Measurements from ENCODE around the gene SCUBE1. TPM values are rescaled to one million over a fixed set of nuclear protein-coding genes. Genes with fewer than 3 reads are reported as not detected.
"Not testable (repeated sequence)": the region's sequence is repeated elsewhere in the genome, so short reads cannot be mapped to it uniquely, and the experiment has no call there.

The SCUBE1 gene
- total RNA-seq, 2 experiments from 2014 or later, result 0.08 to 0.23 TPM

GRCh38 chr22:43375951-43376455 lies 32.8 kb upstream of the SCUBE1 start:
- Mint-ChIP-seq H3K27me3 (peaks cover 78% of the 10 kb centered on the region), H3K9me3 (peaks cover 8% of the 10 kb centered on the region), H3K4me3 (no peak overlapping the region), H3K36me3 (peaks cover 2% of the 10 kb centered on the region), H3K4me1 (peaks cover 20% of the 10 kb centered on the region), H3K27ac (no peak overlapping the region)
- no peak for DNase-seq

DNA sequence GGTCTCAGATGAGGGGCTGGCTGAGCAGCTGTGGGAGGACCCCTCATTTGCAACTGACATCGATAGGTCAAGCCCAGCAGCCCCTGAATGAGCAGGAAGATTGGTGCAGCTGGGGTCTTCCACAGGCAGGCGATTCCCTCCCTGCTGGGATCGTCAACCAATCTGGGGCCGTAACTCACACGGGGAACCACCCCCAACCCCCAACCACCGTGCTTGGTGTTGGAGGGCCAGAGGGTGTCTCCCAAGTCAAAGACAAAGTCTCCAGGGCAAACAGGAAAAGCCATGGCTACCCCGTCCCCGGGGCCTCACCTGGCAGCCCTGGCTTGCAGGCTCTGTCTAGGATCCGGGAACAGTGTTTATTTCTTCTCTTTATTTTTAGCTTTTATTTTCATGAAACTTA lies 26.9 kb upstream of the SCUBE1 start:
- Mint-ChIP-seq H3K9me3 (peaks cover 7% of the 10 kb centered on the region), H3K27ac (no peak overlapping the region), H3K36me3 (peaks cover 1% of the 10 kb centered on the region), H3K27me3 (peaks cover 65% of the 10 kb centered on the region), H3K4me1 (no peaks in the 10 kb centered on the region), H3K4me3 (no peak overlapping the region)
- no peak for DNase-seq

- Mint-ChIP-seq H3K4me3 (no peak overlapping the region), H3K27me3 (peaks cover 33% of the 10 kb centered on the region), H3K36me3 (no peaks in the 10 kb centered on the region), H3K27ac (no peak overlapping the region), H3K4me1 (no peaks in the 10 kb centered on the region), H3K9me3 (no peaks in the 10 kb centered on the region)
- no peak for DNase-seq
Measured at GRCh38 chr22:43365715-43366440, 22.7 kb upstream of the SCUBE1 start.

GRCh38 chr22:43364169-43364435 lies 20.9 kb upstream of the SCUBE1 start:
- H3K27ac Mint-ChIP-seq, result no peak overlapping the region
- no peaks in the 10 kb centered on the region for H3K9me3 Mint-ChIP-seq
- no peaks in the 10 kb centered on the region for H3K4me1 Mint-ChIP-seq
- peaks cover 17% of the 10 kb centered on the region for H3K27me3 Mint-ChIP-seq
- DNase-seq, result no peak
- no peaks in the 10 kb centered on the region for H3K36me3 Mint-ChIP-seq
- no peak overlapping the region for H3K4me3 Mint-ChIP-seq

GRCh38 chr22:43363315-43364168 lies 20.4 kb upstream of the SCUBE1 start:
- H3K27me3 Mint-ChIP-seq, result peaks cover 13% of the 10 kb centered on the region
- H3K27ac Mint-ChIP-seq, result no peak overlapping the region
- H3K36me3 Mint-ChIP-seq, result no peaks in the 10 kb centered on the region

DNA sequence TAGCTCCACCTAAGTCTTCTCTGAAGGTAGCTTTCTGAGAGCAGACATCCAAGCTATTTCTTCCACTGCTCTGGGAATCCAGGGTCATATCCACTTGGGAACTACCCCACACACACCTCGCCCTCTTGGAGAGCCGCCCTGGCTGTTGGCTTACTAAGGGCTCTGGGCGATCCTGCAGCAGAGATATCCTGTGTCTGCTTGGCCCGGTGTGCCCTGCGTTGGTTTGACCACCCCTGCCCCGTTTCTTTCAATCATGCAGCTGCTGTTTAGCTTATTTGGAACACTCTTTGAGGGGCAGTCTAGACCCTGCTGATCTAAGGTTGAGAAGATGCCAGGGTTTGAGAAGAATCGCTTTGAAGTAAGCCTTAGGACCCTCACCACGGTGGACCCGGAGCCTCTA lies 17.4 kb upstream of the SCUBE1 start:
- DNase-seq, result no peak

More at GRCh38 chr22:43363315-43364168, 20.4 kb upstream of the SCUBE1 start:
- no peak for DNase-seq
- Mint-ChIP-seq H3K4me1 (no peaks in the 10 kb centered on the region), H3K4me3 (no peak overlapping the region), H3K9me3 (no peaks in the 10 kb centered on the region)

GRCh38 chr22:43356881-43357280 lies 13.7 kb upstream of the SCUBE1 start:
- no peak for DNase-seq
- peaks cover 4% of the 10 kb centered on the region for H3K27me3 Mint-ChIP-seq
- H3K9me3 Mint-ChIP-seq, result no peaks in the 10 kb centered on the region
- no peaks in the 10 kb centered on the region for H3K4me1 Mint-ChIP-seq
- no peaks in the 10 kb centered on the region for H3K36me3 Mint-ChIP-seq
- H3K4me3 Mint-ChIP-seq, result no peak overlapping the region
- H3K27ac Mint-ChIP-seq, result no peak overlapping the region

More for the DNA sequence above, 17.4 kb upstream of the SCUBE1 start:
- Mint-ChIP-seq H3K4me1 (no peaks in the 10 kb centered on the region), H3K27ac (no peak overlapping the region), H3K27me3 (peaks cover 5% of the 10 kb centered on the region), H3K36me3 (no peaks in the 10 kb centered on the region), H3K4me3 (no peak overlapping the region), H3K9me3 (no peaks in the 10 kb centered on the region)

- not testable (repeated sequence) for DNase-seq, H3K4me1 Mint-ChIP-seq, H3K4me3 Mint-ChIP-seq, H3K36me3 Mint-ChIP-seq, H3K27me3 Mint-ChIP-seq, H3K27ac Mint-ChIP-seq, H3K9me3 Mint-ChIP-seq
Measured at GRCh38 chr22:43355688-43356087, 12.5 kb upstream of the SCUBE1 start.

DNA sequence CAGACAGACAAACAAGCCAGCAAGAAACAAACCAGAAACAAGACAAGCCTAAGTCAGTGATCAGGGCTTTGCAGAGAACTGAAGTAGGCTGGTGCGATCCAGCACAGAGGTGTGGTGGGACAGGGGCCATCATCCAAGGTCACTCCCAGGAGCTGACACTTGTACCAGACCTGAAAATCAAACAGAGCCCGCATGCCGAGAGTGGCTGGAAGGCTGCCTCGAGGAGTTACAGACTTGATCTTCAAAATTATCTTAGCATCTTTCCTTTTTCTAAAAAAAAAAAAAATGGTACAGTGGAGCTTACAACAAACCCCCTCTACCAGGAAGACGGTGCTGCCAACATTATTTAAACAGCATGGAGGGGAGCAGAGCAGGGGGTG lies 8.8 kb upstream of the SCUBE1 start:
- H3K4me1 Mint-ChIP-seq, result no peaks in the 10 kb centered on the region
- H3K36me3 Mint-ChIP-seq, result no peaks in the 10 kb centered on the region
- peaks cover 22% of the 10 kb centered on the region for H3K27me3 Mint-ChIP-seq
- H3K4me3 Mint-ChIP-seq, result no peak overlapping the region
- no peaks in the 10 kb centered on the region for H3K9me3 Mint-ChIP-seq
- DNase-seq, result no peak
- no peak overlapping the region for H3K27ac Mint-ChIP-seq

DNA sequence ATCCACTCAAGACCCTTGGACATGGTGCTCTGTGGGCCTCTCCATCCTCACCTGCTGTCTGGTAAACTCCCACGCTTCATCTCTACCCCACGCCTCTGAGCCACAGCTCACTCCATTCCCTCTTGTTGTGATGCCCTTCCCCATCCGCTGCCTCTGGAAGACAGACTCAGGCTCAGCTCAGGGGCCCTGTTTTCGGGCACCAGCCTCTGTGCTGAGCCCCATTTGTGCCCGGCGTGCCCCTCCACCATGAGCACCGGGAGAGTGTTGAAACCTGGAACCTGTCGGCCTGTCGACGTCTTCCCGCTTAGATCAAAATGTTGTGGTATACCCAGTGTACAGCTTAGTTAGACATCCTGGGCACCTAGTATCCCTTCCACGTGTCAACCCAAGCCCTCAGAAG lies 6.5 kb upstream of the SCUBE1 start:
- Mint-ChIP-seq H3K36me3 (no peaks in the 10 kb centered on the region), H3K4me3 (no peak overlapping the region), H3K27ac (no peak overlapping the region), H3K27me3 (peaks cover 39% of the 10 kb centered on the region), H3K4me1 (peaks cover 1% of the 10 kb centered on the region), H3K9me3 (no peaks in the 10 kb centered on the region)
- no peak for DNase-seq

- peak; percentile 62 for DNase-seq
- H3K4me3 Mint-ChIP-seq, result no peak overlapping the region
- no peaks in the 10 kb centered on the region for H3K9me3 Mint-ChIP-seq
- H3K36me3 Mint-ChIP-seq, result no peaks in the 10 kb centered on the region
- peaks cover 60% of the 10 kb centered on the region for H3K27me3 Mint-ChIP-seq
- peaks cover 4% of the 10 kb centered on the region for H3K4me1 Mint-ChIP-seq
- no peak overlapping the region for H3K27ac Mint-ChIP-seq
Measured at GRCh38 chr22:43346521-43346929, 3.4 kb upstream of the SCUBE1 start.

- peaks cover 67% of the 10 kb centered on the region for H3K27me3 Mint-ChIP-seq
- peaks cover 4% of the 10 kb centered on the region for H3K4me1 Mint-ChIP-seq
- no peak for DNase-seq
- no peak overlapping the region for H3K27ac Mint-ChIP-seq
- H3K36me3 Mint-ChIP-seq, result no peaks in the 10 kb centered on the region
- no peaks in the 10 kb centered on the region for H3K9me3 Mint-ChIP-seq
- no peak overlapping the region for H3K4me3 Mint-ChIP-seq
Measured at GRCh38 chr22:43345761-43346301, 2.7 kb upstream of the SCUBE1 start.

DNA sequence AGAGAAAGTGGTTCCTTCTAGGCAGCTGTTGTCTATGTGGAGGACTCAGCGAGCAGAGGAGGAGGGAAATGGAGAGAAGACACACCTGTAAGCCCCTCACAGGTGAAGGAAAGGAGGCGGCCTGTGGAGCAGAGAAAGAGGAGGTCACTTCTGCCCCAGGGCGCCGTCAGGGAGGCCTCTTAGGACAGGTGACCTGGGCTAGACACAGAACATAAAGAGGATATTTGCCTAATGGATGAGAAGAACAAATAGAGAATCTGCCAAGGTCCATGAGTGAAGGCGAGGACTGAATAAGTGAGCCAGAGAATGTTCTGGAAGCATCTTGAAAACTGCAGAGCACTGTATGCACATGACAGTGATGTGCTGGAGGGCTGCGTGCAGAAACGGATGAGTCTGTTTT lies 2.2 kb upstream of the SCUBE1 start:
- Mint-ChIP-seq H3K4me3 (no peak overlapping the region), H3K4me1 (peaks cover 4% of the 10 kb centered on the region), H3K27ac (no peak overlapping the region)

DNA sequence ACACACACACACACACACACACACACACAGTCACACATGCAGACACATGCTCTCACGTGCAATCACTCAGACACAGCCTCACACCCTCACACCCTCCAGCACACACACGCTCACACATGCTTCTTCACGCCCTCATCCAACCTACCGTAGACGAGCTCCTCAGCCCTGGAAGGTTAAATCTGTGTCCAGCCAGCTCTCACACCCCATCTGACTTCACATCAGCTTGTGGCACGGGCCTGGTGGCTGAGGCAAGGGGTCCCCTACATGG lies 1.3 kb upstream of the SCUBE1 start:
- Mint-ChIP-seq H3K27ac (no peak overlapping the region), H3K36me3 (no peaks in the 10 kb centered on the region)

More for the DNA sequence above, 2.2 kb upstream of the SCUBE1 start:
- Mint-ChIP-seq H3K9me3 (no peaks in the 10 kb centered on the region), H3K27me3 (peaks cover 72% of the 10 kb centered on the region), H3K36me3 (no peaks in the 10 kb centered on the region)
- DNase-seq, result no peak

DNA sequence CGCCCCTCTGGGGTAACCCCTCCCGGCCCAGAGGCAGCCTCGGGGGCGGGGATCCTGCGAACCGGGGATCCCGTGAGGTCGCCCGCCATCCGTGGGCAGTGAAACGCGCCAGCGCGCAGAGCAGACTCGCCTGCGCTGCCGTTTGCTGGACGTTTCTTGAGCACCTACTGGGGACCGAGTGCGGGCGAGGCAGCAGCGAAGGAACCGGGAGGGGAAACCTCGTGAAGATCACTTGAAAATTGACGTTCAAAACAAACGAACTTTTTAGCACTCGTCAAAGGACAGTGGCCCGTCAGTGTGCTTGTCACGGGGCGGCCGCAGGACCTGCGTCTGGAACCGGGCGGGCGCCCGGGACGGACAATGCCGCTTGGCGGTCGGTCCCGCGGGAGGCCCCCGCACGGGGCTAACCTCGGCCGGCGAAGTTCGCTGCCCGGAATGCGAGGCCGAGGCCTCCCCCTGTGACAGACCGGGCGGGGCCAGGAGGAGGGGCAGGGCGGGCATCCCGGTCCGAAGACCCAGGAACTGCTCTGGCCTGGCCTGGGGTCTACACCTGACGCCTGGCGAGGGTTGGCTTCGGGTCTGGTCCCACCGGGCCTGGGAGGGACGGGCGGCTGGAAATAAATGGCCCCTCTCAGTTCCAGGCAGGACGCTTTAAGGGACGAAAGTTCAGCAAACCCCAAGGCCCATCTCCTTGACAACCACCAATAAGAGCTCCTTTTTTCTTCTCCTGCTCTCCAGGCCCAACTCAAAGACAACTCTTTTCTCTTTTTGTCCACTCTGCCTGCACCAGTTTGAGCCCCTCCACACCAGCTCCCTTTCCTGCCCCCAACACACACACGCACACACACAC lies 723 bp upstream of the SCUBE1 start:
- DNase-seq, result no peak
- Mint-ChIP-seq H3K27ac (no peak overlapping the region), H3K27me3 (peaks cover 68% of the 10 kb centered on the region), H3K4me3 (no peak overlapping the region), H3K36me3 (no peaks in the 10 kb centered on the region), H3K9me3 (no peaks in the 10 kb centered on the region), H3K4me1 (peaks cover 4% of the 10 kb centered on the region)

More for the DNA sequence above, 1.3 kb upstream of the SCUBE1 start:
- no peaks in the 10 kb centered on the region for H3K9me3 Mint-ChIP-seq
- no peak overlapping the region for H3K4me3 Mint-ChIP-seq
- H3K4me1 Mint-ChIP-seq, result peaks cover 4% of the 10 kb centered on the region
- DNase-seq, result no peak
- peaks cover 73% of the 10 kb centered on the region for H3K27me3 Mint-ChIP-seq

All from activated naive CD8-positive, alpha-beta T cell treated with anti-CD3 and anti-CD28 coated beads for 36 hours (primary cell).